ENCODE measurements around the gene APBA2. TPM values are rescaled to one million over a fixed set of nuclear protein-coding genes. Genes with fewer than 3 reads are reported as not detected.

Gene APBA2
- total RNA-seq, 2 experiments from 2014 or later: not detected

DNA sequence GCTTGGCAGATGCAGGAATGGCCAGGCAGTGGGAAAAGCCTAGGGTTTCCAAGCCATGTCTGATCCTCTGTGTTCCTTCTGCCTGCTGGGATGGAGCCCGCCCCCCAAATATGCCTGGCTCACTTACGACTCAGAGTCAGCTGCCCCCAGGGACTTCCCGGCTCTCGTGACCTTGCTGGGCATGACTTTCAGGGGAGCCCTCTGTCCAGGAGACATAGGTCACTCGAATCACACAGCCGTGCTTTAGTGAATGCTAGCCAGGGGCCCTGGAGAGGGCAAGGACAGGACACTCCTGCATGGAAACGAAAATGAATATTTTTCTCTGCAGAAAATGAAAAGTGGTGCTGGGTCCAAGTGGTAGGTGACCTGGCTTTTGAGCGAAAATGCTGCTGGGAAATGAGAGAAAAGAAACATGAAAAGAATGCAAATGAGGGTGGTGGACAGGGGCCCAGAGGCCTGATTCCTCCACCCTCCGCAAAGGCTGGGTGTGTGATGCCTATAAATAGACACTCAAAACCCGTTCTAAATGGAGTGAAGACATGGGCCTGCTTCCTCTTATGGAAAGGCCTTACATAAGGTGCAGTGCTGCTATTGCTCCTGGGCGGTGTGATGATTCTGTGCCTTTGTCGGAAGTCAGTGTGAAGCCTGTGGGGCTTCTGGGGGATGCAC, 107.4 kb downstream of the APBA2 start:
- Histone ChIP-seq H3K4me2 (ENCODE audit: low read length) (no peak overlapping the region), H3K4me1 (ENCODE audit: insufficient read depth, low read length, poor library complexity, severe bottlenecking) (no peaks in the 10 kb centered on the region), H3K9me3 (ENCODE audit: low read length) (no peaks in the 10 kb centered on the region), H3K9me2 (ENCODE audit: insufficient read depth, low read length) (no peaks in the 10 kb centered on the region), H3K4me3 (ENCODE audit: low read depth, low read length, poor library complexity, severe bottlenecking) (no peak overlapping the region), H3K27ac (ENCODE audit: low read depth, low read length, poor library complexity, severe bottlenecking) (no peak overlapping the region), H3K36me3 (ENCODE audit: insufficient read depth, low read length) (no peaks in the 10 kb centered on the region), H4K20me1 (ENCODE audit: insufficient read depth, low read length) (no peaks in the 10 kb centered on the region), H2AFZ (ENCODE audit: low read length) (no peak overlapping the region), H3K79me2 (ENCODE audit: insufficient read depth, low read depth, low read length) (no peaks in the 10 kb centered on the region)
- no peak for DNase-seq (ENCODE audit: low spot score)
- ChIA-PET CTCF (ENCODE audit: unreplicated experiment) (no interaction called here), POLR2A (no interaction called here)
- intact Hi-C loops (cut with micrococcal nuclease; ENCODE audit: unreplicated experiment): no loop called here
- TF ChIP-seq, protein P1, sequence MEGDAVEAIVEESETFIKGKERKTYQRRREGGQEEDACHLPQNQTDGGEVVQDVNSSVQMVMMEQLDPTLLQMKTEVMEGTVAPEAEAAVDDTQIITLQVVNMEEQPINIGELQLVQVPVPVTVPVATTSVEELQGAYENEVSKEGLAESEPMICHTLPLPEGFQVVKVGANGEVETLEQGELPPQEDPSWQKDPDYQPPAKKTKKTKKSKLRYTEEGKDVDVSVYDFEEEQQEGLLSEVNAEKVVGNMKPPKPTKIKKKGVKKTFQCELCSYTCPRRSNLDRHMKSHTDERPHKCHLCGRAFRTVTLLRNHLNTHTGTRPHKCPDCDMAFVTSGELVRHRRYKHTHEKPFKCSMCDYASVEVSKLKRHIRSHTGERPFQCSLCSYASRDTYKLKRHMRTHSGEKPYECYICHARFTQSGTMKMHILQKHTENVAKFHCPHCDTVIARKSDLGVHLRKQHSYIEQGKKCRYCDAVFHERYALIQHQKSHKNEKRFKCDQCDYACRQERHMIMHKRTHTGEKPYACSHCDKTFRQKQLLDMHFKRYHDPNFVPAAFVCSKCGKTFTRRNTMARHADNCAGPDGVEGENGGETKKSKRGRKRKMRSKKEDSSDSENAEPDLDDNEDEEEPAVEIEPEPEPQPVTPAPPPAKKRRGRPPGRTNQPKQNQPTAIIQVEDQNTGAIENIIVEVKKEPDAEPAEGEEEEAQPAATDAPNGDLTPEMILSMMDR (conservative IDR thresholded peaks at IDR 0.05; ENCODE audit: low read length): no peak
- TF ChIP-seq EZH2phosphoT487 (IDR thresholded peaks at IDR 0.05; ENCODE audit: borderline replicate concordance, low read depth, low read length): no peak
- no TSS peak for BruUV-seq (replicated peaks)

DNA sequence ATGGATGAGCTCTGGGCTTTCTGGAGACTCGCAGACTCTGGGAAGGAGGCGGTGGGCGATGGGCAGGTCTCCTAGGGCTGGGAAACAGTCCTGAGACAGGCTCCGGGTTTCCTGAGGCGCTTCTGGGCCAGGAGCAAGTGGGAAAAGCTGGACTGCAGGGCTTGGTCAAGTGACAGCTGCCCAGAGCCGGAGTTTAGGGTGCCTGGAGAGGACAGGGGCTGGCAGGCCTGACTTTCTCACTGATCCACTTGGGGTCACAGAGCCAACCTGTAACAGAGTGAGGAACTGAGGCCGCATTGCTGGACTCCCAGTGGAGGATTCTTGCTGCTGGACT, 107.9 kb downstream of the APBA2 start:
- no peak overlapping the region for H3K27ac ChIP-seq (ENCODE audit: low read depth, low read length, poor library complexity, severe bottlenecking)
- ChIA-PET CTCF (ENCODE audit: unreplicated experiment) (no interaction called here), POLR2A (no interaction called here)
- no peaks in the 10 kb centered on the region for H3K79me2 ChIP-seq (ENCODE audit: insufficient read depth, low read depth, low read length)
- no peak for DNase-seq (ENCODE audit: low spot score)
- no peak overlapping the region for H3K4me2 ChIP-seq (ENCODE audit: low read length)
- TF ChIP-seq, protein P1 (conservative IDR thresholded peaks at IDR 0.05; ENCODE audit: low read length): no peak
- TF ChIP-seq EZH2phosphoT487 (IDR thresholded peaks at IDR 0.05; ENCODE audit: borderline replicate concordance, low read depth, low read length): no peak
- no peaks in the 10 kb centered on the region for H3K9me2 ChIP-seq (ENCODE audit: insufficient read depth, low read length)
- no TSS peak for BruUV-seq (replicated peaks)
- H3K4me3 ChIP-seq (ENCODE audit: low read depth, low read length, poor library complexity, severe bottlenecking): no peak overlapping the region
- H3K9me3 ChIP-seq (ENCODE audit: low read length): no peaks in the 10 kb centered on the region
- no peaks in the 10 kb centered on the region for H3K36me3 ChIP-seq (ENCODE audit: insufficient read depth, low read length)
- H3K4me1 ChIP-seq (ENCODE audit: insufficient read depth, low read length, poor library complexity, severe bottlenecking): no peaks in the 10 kb centered on the region
- no peak overlapping the region for H2AFZ ChIP-seq (ENCODE audit: low read length)
- no peaks in the 10 kb centered on the region for H4K20me1 ChIP-seq (ENCODE audit: insufficient read depth, low read length)
- intact Hi-C loops (cut with micrococcal nuclease; ENCODE audit: unreplicated experiment): no loop called here

DNA sequence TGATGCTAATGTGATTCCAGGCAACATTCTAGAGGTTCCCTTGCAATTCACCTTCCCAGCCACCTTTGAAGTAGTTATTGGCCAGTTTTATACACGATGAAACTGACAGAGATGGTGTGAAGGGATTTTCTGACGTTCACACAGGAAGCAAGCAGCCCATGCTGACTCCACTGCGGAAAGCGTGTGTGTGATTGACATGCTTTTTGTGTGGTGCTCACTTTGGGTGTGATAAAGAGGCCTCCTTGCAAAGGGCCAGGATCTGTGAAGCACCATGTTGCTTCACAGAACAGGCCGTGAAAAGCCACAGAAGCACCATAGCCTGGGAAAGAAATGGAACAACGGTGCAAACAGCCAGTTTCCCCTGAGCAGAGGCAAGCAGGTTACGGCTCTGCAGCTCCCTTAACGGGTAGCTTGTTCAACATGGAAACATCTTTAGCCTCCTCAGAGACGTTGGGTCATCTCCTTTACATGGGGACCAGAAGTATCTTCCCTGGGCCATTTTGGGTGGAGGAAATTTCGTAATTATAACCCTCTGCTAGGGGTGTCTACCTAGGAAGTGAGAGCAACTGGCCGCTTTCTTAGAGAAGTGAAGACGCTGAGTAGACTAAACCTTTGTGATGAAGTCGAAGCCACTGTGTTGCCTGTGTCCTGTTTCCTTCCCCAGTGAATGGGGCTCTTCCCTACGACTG, 108.5 kb downstream of the APBA2 start:
- Histone ChIP-seq H3K4me1 (ENCODE audit: insufficient read depth, low read length, poor library complexity, severe bottlenecking) (no peaks in the 10 kb centered on the region), H3K9me2 (ENCODE audit: insufficient read depth, low read length) (no peaks in the 10 kb centered on the region), H3K27ac (ENCODE audit: low read depth, low read length, poor library complexity, severe bottlenecking) (no peak overlapping the region), H3K36me3 (ENCODE audit: insufficient read depth, low read length) (no peaks in the 10 kb centered on the region), H2AFZ (ENCODE audit: low read length) (no peak overlapping the region), H4K20me1 (ENCODE audit: insufficient read depth, low read length) (no peaks in the 10 kb centered on the region), H3K4me2 (ENCODE audit: low read length) (no peak overlapping the region), H3K4me3 (ENCODE audit: low read depth, low read length, poor library complexity, severe bottlenecking) (no peak overlapping the region), H3K79me2 (ENCODE audit: insufficient read depth, low read depth, low read length) (no peaks in the 10 kb centered on the region), H3K9me3 (ENCODE audit: low read length) (no peaks in the 10 kb centered on the region)
- no peak for TF ChIP-seq EZH2phosphoT487 (IDR thresholded peaks at IDR 0.05; ENCODE audit: borderline replicate concordance, low read depth, low read length)
- TF ChIP-seq, protein P1 (conservative IDR thresholded peaks at IDR 0.05; ENCODE audit: low read length): no peak
- BruUV-seq (replicated peaks): no TSS peak
- intact Hi-C loops (cut with micrococcal nuclease; ENCODE audit: unreplicated experiment): no loop called here
- ChIA-PET POLR2A (no interaction called here), CTCF (ENCODE audit: unreplicated experiment) (no interaction called here)
- no peak for DNase-seq (ENCODE audit: low spot score)

Data from OCI-LY7 (cell line).